Right cardiac atrium (tissue), 5 donors: ENCODE measurements around the gene TMOD3. TPM values are rescaled to one million over a fixed set of nuclear protein-coding genes. Genes with fewer than 3 reads are reported as not detected.

Experiments
- ATAC-seq, 2 donors: fragments of 200-7000 bp; cut with Tn5 transposase; one replicate each; pipeline versions ENCODE4 v1.8.0 to v1.9.1; 2020; ENCODE audit warnings: moderate library complexity in 2 of 2, mild to moderate bottlenecking in 1 of 2
- DNase-seq, 3 donors: peaks; one replicate each; pipeline ENCODE4 v3.0.0-alpha.2; 2020
- H3K27ac ChIP-seq: one replicate; pipeline ENCODE4 v1.5.1; 2013; ENCODE audit warnings: mild to moderate bottlenecking, low read length, control low read depth, moderate library complexity
- H3K27me3 ChIP-seq: one replicate; pipeline ENCODE4 v1.6.1; 2013; ENCODE audit not compliant: control insufficient read depth, insufficient read depth
- H3K4me1 ChIP-seq: one replicate; pipeline ENCODE4 v1.6.1; 2013; ENCODE audit warnings: low read length; ENCODE audit not compliant: control insufficient read depth, insufficient read depth
- H3K4me3 ChIP-seq: one replicate; pipeline ENCODE4 v1.5.1; 2013; ENCODE audit warnings: low read length, control low read depth
- H3K9me3 ChIP-seq: one replicate; pipeline ENCODE4 v1.6.1; 2013; ENCODE audit warnings: low read length; ENCODE audit not compliant: control insufficient read depth
- WGBS: extraction: QIAGEN DNeasy Blood & Tissue Kit; methylation state at CpG from one replicate; pipeline ENCODE4 v1.1.7; 2013; 5-methylcytosine and 5-hydroxymethylcytosine counted together
- intact Hi-C, 4 donors: fragments of 100-400 bp; cut with DNase I; formaldehyde crosslinking; loops; one replicate each; pipeline versions ENCODE4 v1.11.0 to v1.14.0; 2022 to 2023
- polyA plus RNA-seq: library from polyadenylated mRNA; stranded (reverse); fragments of 200-250 nt; gene quantifications from one replicate; pipeline ENCODE4 v1.2.3, GENCODE V29; 2013
- total RNA-seq, 4 donors: library from RNA; stranded (reverse); fragmentation: NEBNext Ultra II Directional; extraction: Animal tissue kit (Norgen Biotek cat#: 25700); gene quantifications; one replicate each; pipeline ENCODE4 v1.2.1, GENCODE V29; 2021
- donor health status: healthy with polysubstance abuse.
- donor health status: DM: no; HTN: yes; CAD: no.
- donor health status: DM: no; HTN: no; CAD: no.
- donor health status: DM: no; HTN: yes; CAD: no; lungs with severe emphysema.
- donor health status: DM: yes; HTN: yes; CAD: no.

Gene TMOD3
- total and polyA plus RNA-seq, 5 donors = 23.1 to 31.4 (median 26.0) TPM

GRCh38 chr15:51917493-51917892 is 88.0 kb downstream of the TMOD3 start:
- Histone ChIP-seq H3K27ac (no peak overlapping the region), H3K4me1 (no peaks in the 10 kb centered on the region), H3K9me3 (no peaks in the 10 kb centered on the region), H3K4me3 (no peak overlapping the region), H3K27me3 (no peaks in the 10 kb centered on the region)
- ATAC-seq (peak; percentile 35 to 41), DNase-seq (no peak)
- intact Hi-C loops = no loop called here
- WGBS = 81% methylated on average over 2 of the region's 2 CpGs

DNA sequence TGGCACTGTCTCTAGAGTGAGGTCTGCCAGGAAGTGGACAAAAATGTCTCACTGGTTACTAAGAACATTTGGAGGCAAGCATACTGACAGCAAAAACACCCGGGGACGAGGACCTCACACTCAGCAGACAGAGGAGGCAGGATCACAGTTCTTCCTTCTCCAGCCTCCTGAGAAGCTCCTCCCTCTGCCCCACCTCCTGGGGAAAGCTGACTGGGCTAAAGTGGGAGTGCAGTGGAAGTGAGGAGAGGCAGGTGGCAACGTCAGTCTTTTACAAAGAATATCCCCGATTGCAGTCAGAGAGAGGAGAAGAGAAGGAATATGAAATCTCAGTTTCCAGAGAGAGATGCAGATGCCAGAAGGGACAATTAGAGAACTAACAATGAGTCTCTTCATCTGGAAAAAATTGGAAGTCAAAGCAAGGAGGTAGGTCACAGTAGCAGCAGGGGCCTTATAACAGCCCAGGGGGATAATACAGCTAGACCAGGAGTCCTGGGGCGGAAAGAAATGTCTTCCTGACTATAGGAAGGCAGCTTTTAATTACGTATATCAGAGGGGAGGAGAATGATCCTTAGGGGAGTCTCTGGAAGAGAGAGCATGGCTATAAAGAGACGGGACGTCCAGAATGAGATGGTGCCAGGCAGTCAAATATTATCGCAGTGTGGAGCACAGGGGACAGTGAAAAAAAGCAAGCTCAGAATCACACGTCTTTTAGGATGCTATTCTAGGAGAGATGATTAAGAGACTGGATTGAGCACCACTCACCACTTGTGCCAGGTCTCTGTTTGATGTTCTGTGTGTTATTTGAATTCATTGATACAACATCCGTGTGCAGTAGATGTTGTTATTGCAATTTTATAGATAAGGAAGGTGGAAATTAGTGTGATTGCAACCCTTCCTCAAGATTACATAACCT is 95.0 kb downstream of the TMOD3 start:
- H3K27me3 ChIP-seq = no peaks in the 10 kb centered on the region
- no peaks in the 10 kb centered on the region for H3K9me3 ChIP-seq
- 58% methylated on average over 11 of the region's 11 CpGs for WGBS
- intact Hi-C loops = no loop called here
- peaks cover 2% of the 10 kb centered on the region for H3K4me1 ChIP-seq
- DNase-seq (peak in 1 of 3 donors; percentile 55), ATAC-seq (peak; percentile 84 to 90)
- H3K27ac ChIP-seq = peak overlapping the region; percentile 89
- no peak overlapping the region for H3K4me3 ChIP-seq

- peaks cover 2% of the 10 kb centered on the region for H3K4me1 ChIP-seq
- intact Hi-C loops = no loop called here
These were observed 97.4 kb downstream of the TMOD3 start for GRCh38 chr15:51926809-51927208.

DNA sequence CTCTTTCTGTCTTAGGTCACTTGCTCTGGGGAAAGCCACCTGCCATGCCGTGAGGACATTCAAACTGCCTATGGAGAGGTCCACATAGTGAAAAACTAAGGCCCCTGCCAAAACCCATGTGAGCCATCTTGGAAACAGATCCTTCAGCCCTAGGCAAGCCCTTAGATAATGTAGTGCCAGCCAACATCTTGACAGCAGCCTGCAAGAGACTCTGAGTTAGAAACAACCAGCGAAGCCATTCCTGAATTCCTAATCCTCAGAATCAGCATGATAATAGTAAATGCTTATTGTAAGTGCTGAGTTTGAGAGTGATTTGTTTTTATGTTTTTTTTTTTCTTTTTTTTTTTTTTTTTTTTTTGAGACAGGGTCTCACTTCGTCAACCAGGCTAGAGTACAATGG is 101.6 kb downstream of the TMOD3 start:
- Histone ChIP-seq H3K9me3 (no peaks in the 10 kb centered on the region), H3K27me3 (no peaks in the 10 kb centered on the region), H3K4me3 (no peak overlapping the region), H3K27ac (no peak overlapping the region), H3K4me1 (no peaks in the 10 kb centered on the region)
- 99% methylated on average over 3 of the region's 3 CpGs for WGBS
- intact Hi-C loops = no loop called here
- no peak for DNase-seq
- no peak for ATAC-seq

More at GRCh38 chr15:51926809-51927208, 97.4 kb downstream of the TMOD3 start:
- no peaks in the 10 kb centered on the region for H3K9me3 ChIP-seq
- 95% methylated on average over 3 of the region's 3 CpGs for WGBS
- no peaks in the 10 kb centered on the region for H3K27me3 ChIP-seq
- ATAC-seq (no peak), DNase-seq (no peak)
- H3K4me3 ChIP-seq = no peak overlapping the region
- H3K27ac ChIP-seq = no peak overlapping the region

DNA sequence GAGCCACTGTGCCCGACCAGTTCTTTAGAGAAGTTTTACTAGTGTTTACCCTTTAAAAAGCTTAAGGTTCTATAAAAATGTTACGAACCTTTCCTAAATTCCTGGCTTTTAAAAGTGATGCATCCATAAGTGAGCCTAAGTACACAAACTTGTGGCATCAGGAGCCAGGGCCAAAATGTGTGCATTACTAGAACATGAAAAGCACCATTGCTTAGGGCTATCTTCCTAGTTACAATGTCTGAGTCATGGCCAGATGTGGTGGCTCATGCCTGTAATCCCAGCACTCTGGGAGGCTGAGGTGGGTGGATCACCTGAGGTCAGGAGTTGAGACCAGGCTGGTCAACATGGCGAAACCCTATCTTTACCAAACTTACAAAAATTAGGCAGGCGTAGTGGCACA is 102.2 kb downstream of the TMOD3 start:
- intact Hi-C loops = no loop called here
- no peak for DNase-seq
- WGBS = 97% methylated on average over 4 of the region's 4 CpGs
- ATAC-seq = no peak
- Histone ChIP-seq H3K9me3 (no peaks in the 10 kb centered on the region), H3K4me3 (no peak overlapping the region), H3K4me1 (no peaks in the 10 kb centered on the region), H3K27me3 (no peaks in the 10 kb centered on the region), H3K27ac (no peak overlapping the region)

DNA sequence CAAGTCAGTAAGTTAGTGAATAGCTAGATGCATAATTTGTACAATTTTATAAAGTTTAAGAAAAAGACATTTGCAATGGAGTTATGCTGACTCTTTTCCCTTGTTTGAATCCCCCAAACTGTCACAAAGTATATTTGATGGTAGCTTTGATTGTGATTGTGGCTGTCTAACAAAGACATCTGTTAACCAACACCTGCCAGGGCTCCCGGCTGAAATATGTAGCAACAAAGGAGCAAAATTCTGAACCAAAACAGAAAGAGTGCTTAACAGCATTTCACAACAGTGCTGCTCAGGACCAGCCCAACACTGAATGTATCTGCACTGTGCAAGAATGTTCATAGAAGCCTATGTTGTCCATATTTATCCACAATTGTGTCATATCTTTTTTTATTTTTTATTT is 102.7 kb downstream of the TMOD3 start:
- WGBS = 63% methylated on average over 1 of the region's 1 CpG
- Histone ChIP-seq H3K4me3 (no peak overlapping the region), H3K9me3 (no peaks in the 10 kb centered on the region), H3K27me3 (no peaks in the 10 kb centered on the region), H3K27ac (no peak overlapping the region), H3K4me1 (no peaks in the 10 kb centered on the region)
- DNase-seq (no peak), ATAC-seq (no peak)
- intact Hi-C loops = no loop called here

DNA sequence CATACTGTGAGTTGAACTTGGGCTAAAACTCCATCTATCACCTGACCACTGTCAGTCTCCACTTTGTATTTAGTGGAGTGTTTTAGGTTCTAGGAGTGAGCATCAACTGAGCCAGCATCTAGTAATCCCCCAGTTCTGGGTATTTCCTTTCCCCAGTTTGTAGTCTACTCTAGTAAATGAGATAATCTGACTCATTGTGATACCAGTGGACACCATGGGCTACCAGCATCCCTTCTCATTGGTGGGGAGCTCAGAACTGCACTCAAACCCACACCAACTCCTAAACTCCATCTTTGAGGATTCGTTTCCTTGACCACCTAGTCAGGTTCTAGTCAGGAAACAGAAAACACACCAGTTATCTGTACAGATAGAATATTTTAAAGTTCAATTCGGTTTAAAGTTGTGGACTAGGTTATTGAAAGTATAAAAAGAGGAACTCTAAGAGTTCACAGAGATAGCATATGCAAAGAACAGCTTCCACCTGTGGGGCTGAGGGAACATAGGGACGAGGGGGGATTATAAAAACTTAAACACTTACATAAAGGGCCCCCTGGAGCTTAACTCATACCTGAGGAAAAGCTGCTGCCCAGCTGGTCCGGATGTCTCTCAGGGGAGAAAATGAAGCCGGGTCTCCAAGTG is 106.1 kb downstream of the TMOD3 start:
- Histone ChIP-seq H3K27me3 (no peaks in the 10 kb centered on the region), H3K4me1 (no peaks in the 10 kb centered on the region), H3K4me3 (no peak overlapping the region), H3K9me3 (no peaks in the 10 kb centered on the region), H3K27ac (no peak overlapping the region)
- no peak for ATAC-seq
- WGBS = 80% methylated on average over 5 of the region's 5 CpGs
- DNase-seq = no peak
- intact Hi-C loops = no loop called here

DNA sequence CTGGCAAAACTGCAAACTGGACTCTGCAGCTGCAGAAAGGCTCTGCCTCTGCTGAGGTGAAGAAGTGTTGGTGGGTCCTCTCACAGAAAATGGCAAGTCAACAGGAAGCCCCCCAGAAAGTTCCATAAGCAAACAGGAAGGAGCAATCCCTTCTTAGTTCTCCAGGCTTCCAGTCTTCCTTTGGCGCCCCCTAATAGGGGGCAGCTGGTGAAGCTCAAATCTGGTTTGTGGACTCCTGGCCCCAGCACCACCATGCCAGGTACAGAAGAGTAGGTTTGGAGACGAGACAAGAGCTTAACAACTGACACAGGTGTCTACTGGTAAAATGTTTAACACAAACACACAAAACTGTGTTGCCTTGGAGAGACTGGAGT is 106.6 kb downstream of the TMOD3 start:
- ATAC-seq (no peak), DNase-seq (no peak)
- 88% methylated on average over 2 of the region's 2 CpGs for WGBS
- H3K27me3 ChIP-seq = no peaks in the 10 kb centered on the region
- H3K9me3 ChIP-seq = no peaks in the 10 kb centered on the region
- H3K4me3 ChIP-seq = no peak overlapping the region
- H3K4me1 ChIP-seq = no peaks in the 10 kb centered on the region
- intact Hi-C loops = no loop called here
- H3K27ac ChIP-seq = no peak overlapping the region

DNA sequence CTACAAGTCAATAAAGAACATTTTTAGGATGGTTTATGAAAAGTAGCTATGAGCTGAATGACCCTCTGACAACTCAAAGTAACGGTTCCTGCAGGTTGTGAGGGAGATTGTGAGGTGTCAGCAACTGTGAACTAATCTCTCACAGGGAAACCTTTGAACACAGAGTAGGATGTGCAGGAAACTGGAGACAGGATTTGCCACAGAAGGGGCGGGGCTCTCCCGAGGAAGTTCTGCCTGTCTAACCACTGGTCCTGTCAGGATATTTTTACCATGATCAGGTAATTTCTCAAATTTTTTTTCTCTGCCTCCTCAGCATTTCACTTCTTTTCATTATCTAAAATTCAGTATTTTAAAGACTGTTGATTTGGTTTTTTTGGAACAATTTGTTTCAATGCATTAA is 108.8 kb downstream of the TMOD3 start:
- no peak overlapping the region for H3K27ac ChIP-seq
- WGBS = 72% methylated on average over 3 of the region's 3 CpGs
- DNase-seq (no peak), ATAC-seq (no peak)
- no peak overlapping the region for H3K4me3 ChIP-seq
- no peaks in the 10 kb centered on the region for H3K9me3 ChIP-seq
- intact Hi-C loops = no loop called here
- no peaks in the 10 kb centered on the region for H3K4me1 ChIP-seq
- no peaks in the 10 kb centered on the region for H3K27me3 ChIP-seq

GRCh38 chr15:51939216-51939615 is 109.8 kb downstream of the TMOD3 start:
- intact Hi-C loops = no loop called here
- DNase-seq (no peak), ATAC-seq (no peak)
- H3K4me3 ChIP-seq = no peak overlapping the region
- H3K4me1 ChIP-seq = no peaks in the 10 kb centered on the region
- H3K9me3 ChIP-seq = no peaks in the 10 kb centered on the region
- no peak overlapping the region for H3K27ac ChIP-seq
- no peaks in the 10 kb centered on the region for H3K27me3 ChIP-seq

DNA sequence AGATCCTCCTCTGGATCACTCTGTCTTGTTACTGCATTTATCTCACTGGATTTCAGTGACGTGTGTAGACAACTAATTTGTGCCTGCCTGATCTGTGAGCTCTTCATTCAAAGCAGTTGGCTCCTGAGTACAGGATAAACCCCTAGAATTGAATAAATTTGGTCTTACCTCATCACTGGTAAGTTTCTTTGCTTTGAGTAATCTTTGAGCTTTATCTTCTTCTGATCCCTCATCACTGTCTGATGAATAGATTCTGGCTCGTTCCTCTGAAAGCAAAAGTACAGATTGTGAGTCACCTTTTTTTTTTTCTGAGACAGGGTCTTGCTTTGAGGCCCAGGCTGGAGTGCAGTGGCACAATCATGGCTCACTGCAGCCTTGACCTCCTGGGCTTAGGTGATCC is 117.7 kb downstream of the TMOD3 start:
- Histone ChIP-seq H3K27me3 (no peaks in the 10 kb centered on the region), H3K27ac (no peak overlapping the region), H3K4me1 (no peaks in the 10 kb centered on the region), H3K9me3 (no peaks in the 10 kb centered on the region), H3K4me3 (no peak overlapping the region)
- DNase-seq = no peak
- intact Hi-C loops = no loop called here
- 86% methylated on average over 2 of the region's 2 CpGs for WGBS
- no peak for ATAC-seq
